Heart left ventricle (tissue), 13 donors: ENCODE data around the gene REM2.

Experiments used
- POLR2A ChIP-seq, 2 donors: fragments of 450-650 bp; IDR thresholded peaks; one replicate each; pipeline ENCODE4 v1.6.1; 2017; ENCODE audit warnings: antibody characterized with exemption in 2 of 2, mild to moderate bottlenecking in 2 of 2, moderate library complexity in 2 of 2
- TF ChIP-seq, protein P1 (sequence below), 12 donors: fragments of 200-600 bp; sonication (generic) in 4 of 12; IDR thresholded peaks; one replicate each; pipeline versions ENCODE4 v1.5.0 to v1.8.0; 2018 to 2022; ENCODE audit warnings: antibody characterized with exemption in 12 of 12, mild to moderate bottlenecking in 5 of 12
- donor health status: ischemic (EF 13 %, LVEDD 7.1; RV severe dilation, severe dysfunction).
- donor health status: DM: no; HTN: yes; CAD: no.
- donor health status: DM: no; HTN: no; CAD: no.
- donor health status: ischemic (EF 25% LVEDD 6.9; RV normal size, moderate dysfunction).
- donor health status: ischemic (EF 25% LVEDD 5.7; RV mildly dilated, moderate dysfunction).
- donor health status: ischemic (EF 35%, LVEDD 5.7; RV mildly dilated, moderate dysfunction).
- donor health status: nonischemic (EF 11% LVEDD 7.7; RV severe dilation, severe dysfunction).
- donor health status: DM: yes; HTN: yes; CAD: no.
- donor health status: PGD.
- donor health status: ischemic (EF 29% LVEDD 5.4; RV normal size, mild dysfunction).
- donor health status: nonischemic (EF 23%, LVEDD 6.1; RV moderate dilation, normal function).

DNA sequence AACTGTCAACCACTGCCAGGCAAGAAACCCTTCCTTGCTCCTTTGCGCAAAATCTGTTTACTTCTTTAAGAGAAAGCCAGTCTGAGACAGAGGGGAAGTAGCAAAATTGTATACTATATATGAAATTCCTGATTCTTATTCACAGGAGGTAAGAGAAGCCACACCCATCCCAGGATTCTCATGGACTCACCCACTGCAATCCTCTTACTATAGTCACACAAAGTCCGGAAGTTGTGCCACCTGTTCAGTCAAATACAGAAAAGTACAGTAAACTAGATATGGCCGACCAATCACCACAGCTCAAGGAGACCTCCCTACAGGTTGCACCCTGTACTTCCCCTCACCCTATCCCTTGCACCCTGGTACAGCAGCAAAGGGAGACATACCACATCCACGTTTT is 43.3 kb downstream of the REM2 start:
- TF ChIP-seq POLR2A (IDR thresholded peaks at IDR 0.05): no peak
- TF ChIP-seq, protein P1, sequence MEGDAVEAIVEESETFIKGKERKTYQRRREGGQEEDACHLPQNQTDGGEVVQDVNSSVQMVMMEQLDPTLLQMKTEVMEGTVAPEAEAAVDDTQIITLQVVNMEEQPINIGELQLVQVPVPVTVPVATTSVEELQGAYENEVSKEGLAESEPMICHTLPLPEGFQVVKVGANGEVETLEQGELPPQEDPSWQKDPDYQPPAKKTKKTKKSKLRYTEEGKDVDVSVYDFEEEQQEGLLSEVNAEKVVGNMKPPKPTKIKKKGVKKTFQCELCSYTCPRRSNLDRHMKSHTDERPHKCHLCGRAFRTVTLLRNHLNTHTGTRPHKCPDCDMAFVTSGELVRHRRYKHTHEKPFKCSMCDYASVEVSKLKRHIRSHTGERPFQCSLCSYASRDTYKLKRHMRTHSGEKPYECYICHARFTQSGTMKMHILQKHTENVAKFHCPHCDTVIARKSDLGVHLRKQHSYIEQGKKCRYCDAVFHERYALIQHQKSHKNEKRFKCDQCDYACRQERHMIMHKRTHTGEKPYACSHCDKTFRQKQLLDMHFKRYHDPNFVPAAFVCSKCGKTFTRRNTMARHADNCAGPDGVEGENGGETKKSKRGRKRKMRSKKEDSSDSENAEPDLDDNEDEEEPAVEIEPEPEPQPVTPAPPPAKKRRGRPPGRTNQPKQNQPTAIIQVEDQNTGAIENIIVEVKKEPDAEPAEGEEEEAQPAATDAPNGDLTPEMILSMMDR (IDR thresholded peaks at IDR 0.05): no peak
